ENCODE results near the gene MAP1LC3B2.

Gene MAP1LC3B2

GRCh38 chr12:116610971-116611541, 51.9 kb downstream of the MAP1LC3B2 start:
- no peak for TF ChIP-seq CTCF (conservative IDR thresholded peaks at IDR 0.05; ENCODE audit: control insufficient read depth, insufficient read depth, low read depth, low read length)
- no peak overlapping the region for H3K4me3 ChIP-seq (ENCODE audit: control insufficient read depth, low read depth, low read length)
- no peak for DNase-seq (ENCODE audit: low read depth)

DNA sequence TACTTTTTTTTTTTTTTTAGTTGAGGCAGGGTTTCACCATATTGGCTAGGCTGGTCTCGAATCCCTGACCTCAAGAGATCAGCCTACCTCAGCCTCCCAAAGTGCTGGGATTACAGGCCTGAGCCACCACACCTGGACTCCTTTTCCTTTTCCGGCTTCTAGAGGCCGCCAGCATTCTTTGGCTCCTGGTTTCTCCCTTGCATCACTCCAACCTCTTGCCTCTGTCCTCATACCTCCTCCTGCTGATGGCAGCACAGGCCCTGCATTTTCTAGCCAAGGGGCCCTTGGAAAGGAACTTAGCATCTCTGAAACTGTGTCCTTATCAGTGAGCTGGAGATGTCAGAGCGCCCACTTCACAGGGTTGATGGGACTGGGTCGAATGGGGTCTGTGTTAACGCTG, 53.3 kb downstream of the MAP1LC3B2 start:
- no peak for DNase-seq (ENCODE audit: low read depth)
- TF ChIP-seq CTCF (conservative IDR thresholded peaks at IDR 0.05; ENCODE audit: control insufficient read depth, insufficient read depth, low read depth, low read length): no peak
- no peak overlapping the region for H3K4me3 ChIP-seq (ENCODE audit: control insufficient read depth, low read depth, low read length)

GRCh38 chr12:116613256-116613655, 54.1 kb downstream of the MAP1LC3B2 start:
- no peak overlapping the region for H3K4me3 ChIP-seq (ENCODE audit: control insufficient read depth, low read depth, low read length)
- TF ChIP-seq CTCF (conservative IDR thresholded peaks at IDR 0.05; ENCODE audit: control insufficient read depth, insufficient read depth, low read depth, low read length): no peak
- DNase-seq (ENCODE audit: low read depth): no peak

- no peak overlapping the region for H3K4me3 ChIP-seq (ENCODE audit: control insufficient read depth, low read depth, low read length)
- TF ChIP-seq CTCF (conservative IDR thresholded peaks at IDR 0.05; ENCODE audit: control insufficient read depth, insufficient read depth, low read depth, low read length): no peak
- peak; percentile 32 for DNase-seq (ENCODE audit: low read depth)
Measured at GRCh38 chr12:116614194-116614915, 55.2 kb downstream of the MAP1LC3B2 start.

DNA sequence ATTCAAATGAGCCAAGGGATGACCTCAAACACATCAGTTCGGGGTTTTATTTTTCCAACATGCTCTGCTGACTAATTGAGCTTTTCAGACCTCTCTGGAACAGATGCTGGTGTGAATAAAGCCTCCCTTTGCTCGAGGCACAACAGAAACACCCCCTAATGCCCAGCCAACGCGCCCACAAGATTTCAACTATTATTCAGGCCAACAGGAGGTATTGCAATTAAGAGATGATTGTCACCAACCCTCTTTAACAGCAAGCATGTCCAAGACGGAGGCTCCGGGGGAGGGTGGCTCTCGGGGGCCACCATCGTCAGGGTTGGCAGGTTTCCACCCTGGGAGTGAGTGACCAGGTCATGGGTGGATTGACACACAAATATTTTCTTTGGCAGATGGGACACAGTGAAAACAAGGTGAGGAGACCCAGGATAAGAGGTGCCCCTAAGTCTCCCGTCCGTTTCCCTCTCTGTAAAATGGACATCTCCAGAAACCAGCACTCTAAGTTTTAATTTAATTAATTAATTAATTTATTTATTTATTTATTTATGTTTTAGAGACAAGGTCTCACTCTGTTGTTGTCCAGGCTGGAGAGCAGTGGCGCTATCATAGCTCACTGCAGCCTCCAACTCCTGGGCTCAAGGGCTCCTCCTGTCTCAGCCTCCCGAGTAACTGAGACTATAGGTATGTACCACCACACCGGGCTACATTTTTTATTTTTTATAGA, 56.1 kb downstream of the MAP1LC3B2 start:
- no peak for TF ChIP-seq CTCF (conservative IDR thresholded peaks at IDR 0.05; ENCODE audit: control insufficient read depth, insufficient read depth, low read depth, low read length)
- DNase-seq (ENCODE audit: low read depth): no peak
- no peak overlapping the region for H3K4me3 ChIP-seq (ENCODE audit: control insufficient read depth, low read depth, low read length)

DNA sequence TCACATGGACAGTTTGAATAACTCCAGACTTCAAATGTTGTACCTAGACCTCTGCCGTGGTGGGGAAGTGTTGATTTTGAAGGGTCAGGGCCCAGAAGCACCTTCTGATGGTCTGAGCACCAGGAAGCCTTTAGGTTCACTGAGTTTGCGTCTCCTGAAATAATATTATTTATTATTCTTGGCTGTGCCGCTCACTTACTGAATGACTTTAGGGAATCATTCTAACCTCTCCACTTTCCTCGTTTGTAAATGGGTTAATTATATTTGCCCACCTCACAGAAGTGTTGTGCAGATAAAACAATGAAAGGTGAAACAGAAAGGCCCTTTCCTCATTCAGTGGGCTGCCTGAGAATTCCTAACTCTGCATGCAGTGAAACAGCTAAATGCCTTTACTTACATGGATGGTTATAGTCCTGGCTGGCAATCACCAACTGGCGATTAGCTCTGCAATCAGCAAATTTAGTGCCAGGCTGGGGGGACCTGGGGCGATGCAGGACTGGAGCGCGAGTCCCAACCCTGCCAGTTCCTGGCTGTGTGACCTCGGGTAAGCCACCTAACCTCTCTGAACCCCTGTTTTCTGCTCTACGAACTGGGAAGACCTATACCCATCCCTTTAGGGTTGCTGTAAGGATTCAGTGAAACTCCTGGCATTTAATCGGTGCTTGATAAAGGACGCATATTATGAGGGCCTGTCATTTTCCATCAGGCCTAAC, 57.5 kb downstream of the MAP1LC3B2 start:
- TF ChIP-seq CTCF (conservative IDR thresholded peaks at IDR 0.05; ENCODE audit: control insufficient read depth, insufficient read depth, low read depth, low read length): no peak
- no peak for DNase-seq (ENCODE audit: low read depth)
- H3K4me3 ChIP-seq (ENCODE audit: control insufficient read depth, low read depth, low read length): no peak overlapping the region
